ENCODE results near the gene TOB1. TPM values are rescaled to one million over a fixed set of nuclear protein-coding genes. Genes with fewer than 3 reads are reported as not detected.

The TOB1 gene
- total RNA-seq, 1 donor from 2014 or later: 43.9 TPM

DNA sequence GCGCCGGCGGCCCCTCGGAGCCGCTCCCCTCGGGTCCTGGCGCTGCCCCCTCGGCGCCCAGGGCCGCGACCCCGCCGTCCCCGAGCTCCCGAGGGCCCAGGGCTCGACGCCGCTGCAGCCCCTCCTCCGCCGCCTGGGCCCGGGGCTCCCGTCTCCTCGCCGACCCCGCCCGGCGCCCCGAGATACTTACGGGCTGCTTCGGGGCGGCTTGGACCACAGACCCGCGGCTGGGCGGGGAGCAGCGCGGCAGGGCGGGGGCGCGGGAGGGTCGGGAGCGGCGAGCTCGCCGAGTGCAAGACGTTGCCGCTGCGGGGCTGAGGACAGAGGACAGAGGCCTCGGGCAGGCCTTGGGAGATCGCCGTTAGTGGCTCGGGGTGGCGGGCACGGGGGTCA is 290 bp downstream of the TOB1 start:
- TF ChIP-seq, protein P1, sequence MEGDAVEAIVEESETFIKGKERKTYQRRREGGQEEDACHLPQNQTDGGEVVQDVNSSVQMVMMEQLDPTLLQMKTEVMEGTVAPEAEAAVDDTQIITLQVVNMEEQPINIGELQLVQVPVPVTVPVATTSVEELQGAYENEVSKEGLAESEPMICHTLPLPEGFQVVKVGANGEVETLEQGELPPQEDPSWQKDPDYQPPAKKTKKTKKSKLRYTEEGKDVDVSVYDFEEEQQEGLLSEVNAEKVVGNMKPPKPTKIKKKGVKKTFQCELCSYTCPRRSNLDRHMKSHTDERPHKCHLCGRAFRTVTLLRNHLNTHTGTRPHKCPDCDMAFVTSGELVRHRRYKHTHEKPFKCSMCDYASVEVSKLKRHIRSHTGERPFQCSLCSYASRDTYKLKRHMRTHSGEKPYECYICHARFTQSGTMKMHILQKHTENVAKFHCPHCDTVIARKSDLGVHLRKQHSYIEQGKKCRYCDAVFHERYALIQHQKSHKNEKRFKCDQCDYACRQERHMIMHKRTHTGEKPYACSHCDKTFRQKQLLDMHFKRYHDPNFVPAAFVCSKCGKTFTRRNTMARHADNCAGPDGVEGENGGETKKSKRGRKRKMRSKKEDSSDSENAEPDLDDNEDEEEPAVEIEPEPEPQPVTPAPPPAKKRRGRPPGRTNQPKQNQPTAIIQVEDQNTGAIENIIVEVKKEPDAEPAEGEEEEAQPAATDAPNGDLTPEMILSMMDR (IDR thresholded peaks at IDR 0.05; ENCODE audit: unreplicated experiment): no peak
- peak overlapping the region; percentile 62 for H3K27ac Mint-ChIP-seq
- DNase-seq (ENCODE audit: low spot score, unreplicated experiment): no peak
- peak overlapping the region; percentile 93 for H3K4me3 Mint-ChIP-seq (ENCODE audit: low read depth)
- H3K36me3 Mint-ChIP-seq (ENCODE audit: insufficient read depth): peaks cover 13% of the 10 kb centered on the region
- H3K9me3 Mint-ChIP-seq (ENCODE audit: low read depth): no peaks in the 10 kb centered on the region
- H3K4me1 Mint-ChIP-seq (ENCODE audit: low read depth): peaks cover 39% of the 10 kb centered on the region
- H3K27me3 Mint-ChIP-seq: no peaks in the 10 kb centered on the region

DNA sequence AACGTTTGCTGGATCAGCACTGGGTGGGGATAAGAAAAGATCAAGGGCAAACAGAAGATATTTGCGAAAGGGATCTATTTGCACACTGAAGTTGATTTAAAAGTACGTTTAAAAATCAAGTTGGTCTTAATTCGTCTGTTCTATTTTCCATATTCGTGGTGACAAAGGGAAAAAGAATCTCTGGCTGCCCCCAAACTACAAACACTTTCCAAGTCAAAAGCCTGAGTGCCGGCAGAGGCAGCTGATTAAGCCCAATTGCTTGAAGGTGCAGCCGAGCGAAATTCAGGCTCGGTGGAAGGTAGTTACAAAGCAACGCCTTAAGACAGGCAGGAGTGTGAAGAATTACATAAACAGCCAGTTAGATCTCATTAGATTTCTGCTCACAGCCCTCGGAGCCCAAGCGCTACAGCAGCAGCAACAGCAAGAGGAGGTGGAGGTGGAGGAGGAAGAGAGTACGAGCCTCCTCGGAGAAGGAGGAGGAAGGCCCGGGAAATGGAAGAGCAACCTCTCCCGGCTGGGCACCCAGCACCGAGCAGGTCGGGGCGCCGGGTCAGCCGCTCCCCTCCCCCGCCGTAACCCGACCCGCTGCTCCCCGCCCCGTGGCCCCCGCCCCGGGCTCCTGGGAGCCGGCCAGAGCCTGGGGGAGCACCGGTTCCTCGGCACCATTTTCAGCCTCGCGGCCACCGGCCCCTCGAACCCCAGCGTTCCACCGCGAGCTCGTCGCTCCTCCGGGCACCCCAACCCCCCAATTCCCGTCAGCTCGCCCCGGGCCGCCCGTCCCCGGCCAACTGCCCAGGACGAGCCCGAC is 890 bp downstream of the TOB1 start:
- peaks cover 14% of the 10 kb centered on the region for H3K36me3 Mint-ChIP-seq (ENCODE audit: insufficient read depth)
- no peaks in the 10 kb centered on the region for H3K9me3 Mint-ChIP-seq (ENCODE audit: low read depth)
- DNase-seq (ENCODE audit: low spot score, unreplicated experiment): peak; percentile 22
- no peaks in the 10 kb centered on the region for H3K27me3 Mint-ChIP-seq
- H3K4me1 Mint-ChIP-seq (ENCODE audit: low read depth): peaks cover 39% of the 10 kb centered on the region
- peak overlapping the region; percentile 93 for H3K4me3 Mint-ChIP-seq (ENCODE audit: low read depth)
- peak overlapping the region; percentile 99 for H3K27ac Mint-ChIP-seq
- TF ChIP-seq, protein P1 (IDR thresholded peaks at IDR 0.05; ENCODE audit: unreplicated experiment): no peak

DNA sequence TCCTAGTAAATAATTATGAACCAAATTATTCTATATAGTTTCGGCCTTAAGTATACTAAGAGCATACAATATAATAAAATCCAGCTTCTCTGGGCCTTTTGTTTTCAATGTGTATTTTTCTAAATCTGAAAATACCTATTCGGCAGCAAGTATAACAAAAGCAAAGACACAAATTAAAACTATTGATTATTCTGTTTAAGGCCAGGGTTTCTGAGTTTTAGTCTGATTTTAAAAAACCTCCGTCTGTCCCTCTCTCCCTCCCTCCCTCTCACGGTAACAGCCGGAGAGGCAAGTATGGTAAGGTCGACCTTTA is 1.5 kb downstream of the TOB1 start:
- Mint-ChIP-seq H3K36me3 (ENCODE audit: insufficient read depth) (peaks cover 14% of the 10 kb centered on the region), H3K27me3 (no peaks in the 10 kb centered on the region), H3K27ac (peak overlapping the region; percentile 99), H3K4me3 (ENCODE audit: low read depth) (peak overlapping the region; percentile 93), H3K9me3 (ENCODE audit: low read depth) (no peaks in the 10 kb centered on the region), H3K4me1 (ENCODE audit: low read depth) (peaks cover 36% of the 10 kb centered on the region)
- TF ChIP-seq, protein P1 (IDR thresholded peaks at IDR 0.05; ENCODE audit: unreplicated experiment): no peak
- no peak for DNase-seq (ENCODE audit: low spot score, unreplicated experiment)

DNA sequence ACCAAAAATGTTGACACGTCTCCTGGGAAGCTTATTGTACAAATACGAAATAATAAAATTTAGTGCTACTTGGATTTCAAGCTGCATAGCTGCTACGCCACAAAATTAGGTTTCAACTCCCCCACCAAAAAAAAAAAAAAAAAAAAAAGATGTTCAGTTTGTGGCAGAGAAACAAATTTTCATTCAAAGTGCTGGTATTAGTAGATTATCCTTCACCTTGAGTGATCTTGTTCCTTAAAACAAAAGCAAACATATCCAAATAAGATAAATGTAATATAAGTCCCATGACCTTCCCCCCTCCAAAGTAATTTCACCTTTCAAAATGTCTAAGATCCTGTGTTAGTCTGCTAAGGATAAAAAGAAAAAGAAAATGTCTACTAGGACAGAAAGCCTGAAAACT is 2.2 kb downstream of the TOB1 start:
- Mint-ChIP-seq H3K27ac (no peak overlapping the region), H3K9me3 (ENCODE audit: low read depth) (no peaks in the 10 kb centered on the region), H3K36me3 (ENCODE audit: insufficient read depth) (peaks cover 14% of the 10 kb centered on the region), H3K4me1 (ENCODE audit: low read depth) (peaks cover 36% of the 10 kb centered on the region), H3K4me3 (ENCODE audit: low read depth) (peak overlapping the region; percentile 93), H3K27me3 (no peaks in the 10 kb centered on the region)
- TF ChIP-seq, protein P1 (IDR thresholded peaks at IDR 0.05; ENCODE audit: unreplicated experiment): no peak
- DNase-seq (ENCODE audit: low spot score, unreplicated experiment): no peak

GRCh38 chr17:50863221-50863843 is 2.8 kb downstream of the TOB1 start:
- peaks cover 14% of the 10 kb centered on the region for H3K36me3 Mint-ChIP-seq (ENCODE audit: insufficient read depth)
- no peaks in the 10 kb centered on the region for H3K9me3 Mint-ChIP-seq (ENCODE audit: low read depth)
- peak overlapping the region; percentile 93 for H3K4me3 Mint-ChIP-seq (ENCODE audit: low read depth)
- TF ChIP-seq, protein P1 (IDR thresholded peaks at IDR 0.05; ENCODE audit: unreplicated experiment): peak; percentile 66
- no peak for DNase-seq (ENCODE audit: low spot score, unreplicated experiment)
- H3K27ac Mint-ChIP-seq: peak overlapping the region; percentile 85
- H3K4me1 Mint-ChIP-seq (ENCODE audit: low read depth): peaks cover 32% of the 10 kb centered on the region
- no peaks in the 10 kb centered on the region for H3K27me3 Mint-ChIP-seq

All from progenitor cell of endocrine pancreas (in vitro differentiated cells).